Liver (tissue), 3 donors: ENCODE results near the gene IL1RL1.

ENCODE experiments used
- ATF3 ChIP-seq: IDR thresholded peaks from 2 replicates; pipeline ENCODE4 v1.6.1; 2016; ENCODE audit warnings: antibody characterized with exemption
- FOXA1 ChIP-seq: IDR thresholded peaks from 2 replicates; pipeline ENCODE4 v1.6.1; 2016; ENCODE audit warnings: antibody characterized with exemption
- GABPA ChIP-seq, 2 donors: IDR thresholded peaks in 1 of 2; conservative IDR thresholded peaks in 1 of 2; 2 replicates each; pipeline ENCODE4 v1.6.1; 2016; ENCODE audit warnings: antibody characterized with exemption in 2 of 2, mild to moderate bottlenecking in 1 of 2, moderate library complexity in 1 of 2
- JUND ChIP-seq, 2 donors: IDR thresholded peaks; 2 replicates each; pipeline ENCODE4 v1.6.1; 2016; ENCODE audit warnings: antibody characterized with exemption in 2 of 2
- NR2F2 ChIP-seq: IDR thresholded peaks from 2 replicates; pipeline ENCODE4 v1.6.1; 2016; ENCODE audit warnings: antibody characterized with exemption
- RAD21 ChIP-seq, 2 donors: IDR thresholded peaks; 2 replicates each; pipeline ENCODE4 v1.6.1; 2016; ENCODE audit warnings: antibody characterized with exemption in 2 of 2, mild to moderate bottlenecking in 2 of 2
- SP1 ChIP-seq: IDR thresholded peaks from 2 replicates; pipeline ENCODE4 v1.6.1; 2018; ENCODE audit warnings: antibody characterized with exemption, mild to moderate bottlenecking
- TAF1 ChIP-seq: conservative IDR thresholded peaks from 2 replicates; pipeline ENCODE4 v1.6.1; 2016; ENCODE audit warnings: antibody characterized with exemption, mild to moderate bottlenecking
- ZBTB33 ChIP-seq: IDR thresholded peaks from 2 replicates; pipeline ENCODE4 v1.6.1; 2016; ENCODE audit warnings: antibody characterized with exemption
- TF ChIP-seq, protein P1 (sequence below): fragments of 150-350 bp; IDR thresholded peaks from 2 replicates; pipeline ENCODE4 v1.5.1; 2017; ENCODE audit warnings: improper control_type of control experiment, low read depth, low read length; ENCODE audit not compliant: missing input control
- TF ChIP-seq, protein P2 (sequence below): IDR thresholded peaks from 2 replicates; pipeline ENCODE4 v1.6.1; 2016; ENCODE audit warnings: antibody characterized with exemption
- TF ChIP-seq, protein P3 (sequence below): IDR thresholded peaks from 2 replicates; pipeline ENCODE4 v1.6.1; 2016; ENCODE audit warnings: antibody characterized with exemption, mild to moderate bottlenecking
- donor health status: healthy.
- donor health status: healthy.

- TF ChIP-seq TAF1 (no peak), GABPA (IDR thresholded peaks at IDR 0.05 in 1 of 2, conservative IDR thresholded peaks at IDR 0.05 in 1 of 2) (no peak), ATF3 (no peak), ZBTB33 (no peak), JUND (IDR thresholded peaks at IDR 0.05) (no peak), NR2F2 (no peak), RAD21 (IDR thresholded peaks at IDR 0.05) (no peak), FOXA1 (no peak), SP1 (no peak)
- TF ChIP-seq, protein P1, sequence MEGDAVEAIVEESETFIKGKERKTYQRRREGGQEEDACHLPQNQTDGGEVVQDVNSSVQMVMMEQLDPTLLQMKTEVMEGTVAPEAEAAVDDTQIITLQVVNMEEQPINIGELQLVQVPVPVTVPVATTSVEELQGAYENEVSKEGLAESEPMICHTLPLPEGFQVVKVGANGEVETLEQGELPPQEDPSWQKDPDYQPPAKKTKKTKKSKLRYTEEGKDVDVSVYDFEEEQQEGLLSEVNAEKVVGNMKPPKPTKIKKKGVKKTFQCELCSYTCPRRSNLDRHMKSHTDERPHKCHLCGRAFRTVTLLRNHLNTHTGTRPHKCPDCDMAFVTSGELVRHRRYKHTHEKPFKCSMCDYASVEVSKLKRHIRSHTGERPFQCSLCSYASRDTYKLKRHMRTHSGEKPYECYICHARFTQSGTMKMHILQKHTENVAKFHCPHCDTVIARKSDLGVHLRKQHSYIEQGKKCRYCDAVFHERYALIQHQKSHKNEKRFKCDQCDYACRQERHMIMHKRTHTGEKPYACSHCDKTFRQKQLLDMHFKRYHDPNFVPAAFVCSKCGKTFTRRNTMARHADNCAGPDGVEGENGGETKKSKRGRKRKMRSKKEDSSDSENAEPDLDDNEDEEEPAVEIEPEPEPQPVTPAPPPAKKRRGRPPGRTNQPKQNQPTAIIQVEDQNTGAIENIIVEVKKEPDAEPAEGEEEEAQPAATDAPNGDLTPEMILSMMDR = no peak
- TF ChIP-seq, protein P2, sequence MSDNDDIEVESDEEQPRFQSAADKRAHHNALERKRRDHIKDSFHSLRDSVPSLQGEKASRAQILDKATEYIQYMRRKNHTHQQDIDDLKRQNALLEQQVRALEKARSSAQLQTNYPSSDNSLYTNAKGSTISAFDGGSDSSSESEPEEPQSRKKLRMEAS = no peak
- TF ChIP-seq, protein P3, sequence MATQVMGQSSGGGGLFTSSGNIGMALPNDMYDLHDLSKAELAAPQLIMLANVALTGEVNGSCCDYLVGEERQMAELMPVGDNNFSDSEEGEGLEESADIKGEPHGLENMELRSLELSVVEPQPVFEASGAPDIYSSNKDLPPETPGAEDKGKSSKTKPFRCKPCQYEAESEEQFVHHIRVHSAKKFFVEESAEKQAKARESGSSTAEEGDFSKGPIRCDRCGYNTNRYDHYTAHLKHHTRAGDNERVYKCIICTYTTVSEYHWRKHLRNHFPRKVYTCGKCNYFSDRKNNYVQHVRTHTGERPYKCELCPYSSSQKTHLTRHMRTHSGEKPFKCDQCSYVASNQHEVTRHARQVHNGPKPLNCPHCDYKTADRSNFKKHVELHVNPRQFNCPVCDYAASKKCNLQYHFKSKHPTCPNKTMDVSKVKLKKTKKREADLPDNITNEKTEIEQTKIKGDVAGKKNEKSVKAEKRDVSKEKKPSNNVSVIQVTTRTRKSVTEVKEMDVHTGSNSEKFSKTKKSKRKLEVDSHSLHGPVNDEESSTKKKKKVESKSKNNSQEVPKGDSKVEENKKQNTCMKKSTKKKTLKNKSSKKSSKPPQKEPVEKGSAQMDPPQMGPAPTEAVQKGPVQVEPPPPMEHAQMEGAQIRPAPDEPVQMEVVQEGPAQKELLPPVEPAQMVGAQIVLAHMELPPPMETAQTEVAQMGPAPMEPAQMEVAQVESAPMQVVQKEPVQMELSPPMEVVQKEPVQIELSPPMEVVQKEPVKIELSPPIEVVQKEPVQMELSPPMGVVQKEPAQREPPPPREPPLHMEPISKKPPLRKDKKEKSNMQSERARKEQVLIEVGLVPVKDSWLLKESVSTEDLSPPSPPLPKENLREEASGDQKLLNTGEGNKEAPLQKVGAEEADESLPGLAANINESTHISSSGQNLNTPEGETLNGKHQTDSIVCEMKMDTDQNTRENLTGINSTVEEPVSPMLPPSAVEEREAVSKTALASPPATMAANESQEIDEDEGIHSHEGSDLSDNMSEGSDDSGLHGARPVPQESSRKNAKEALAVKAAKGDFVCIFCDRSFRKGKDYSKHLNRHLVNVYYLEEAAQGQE = no peak
These were observed 56.1 kb downstream of the IL1RL1 start for GRCh38 chr2:102367331-102367971.
